Testis (tissue), 2 donors: Measurements from ENCODE around the gene DENND1A.

Source experiments
- CTCF ChIP-seq, 3 experiments: fragments of 450-650 bp in 2 of 3; fragments of 200-600 bp in 1 of 3; sonication (generic) in 1 of 3; IDR thresholded peaks; one replicate each; pipeline ENCODE4 v1.5.1; 2016 to 2019; ENCODE audit warnings: antibody characterized with exemption in 3 of 3, mild to moderate bottlenecking in 2 of 3, moderate library complexity in 1 of 3
- POLR2A ChIP-seq: fragments of 450-650 bp; IDR thresholded peaks from one replicate; pipeline ENCODE4 v1.6.1; 2017; ENCODE audit warnings: antibody characterized with exemption, mild to moderate bottlenecking, moderate library complexity

GRCh38 chr9:123769719-123770118 lies 160.2 kb downstream of the DENND1A start:
- no peak for TF ChIP-seq CTCF (IDR thresholded peaks at IDR 0.05)
- no peak for TF ChIP-seq POLR2A
